Measurements from ENCODE around the gene RAB38.

GRCh38 chr11:88105526-88105925 is 69.7 kb downstream of the RAB38 start:
- TF ChIP-seq CTCF (IDR thresholded peaks at IDR 0.05) (no peak), ZFX (IDR thresholded peaks at IDR 0.05; ENCODE audit: borderline replicate concordance) (no peak)
